ENCODE data around the gene ATAD1.
"Not testable (repeated sequence)": the region's sequence is repeated elsewhere in the genome, so short reads cannot be mapped to it uniquely, and the experiment has no call there.

Gene ATAD1

GRCh38 chr10:87739703-87740102 lies 78.3 kb downstream of the ATAD1 start:
- Histone ChIP-seq H3K4me2 (ENCODE audit: insufficient read depth, low read length) (no peak overlapping the region), H3K27me3 (ENCODE audit: insufficient read depth, low read length, poor library complexity) (no peaks in the 10 kb centered on the region), H3K36me3 (ENCODE audit: insufficient read depth, low read length) (no peaks in the 10 kb centered on the region), H3K9ac (ENCODE audit: low read depth, low read length) (no peak overlapping the region), H3K27ac (ENCODE audit: low read length) (no peak overlapping the region), H3K4me3 (ENCODE audit: low read depth in 1 of 2, low read length in 2 of 2) (no peak overlapping the region), H3K9me3 (ENCODE audit: insufficient read depth, low read length, severe bottlenecking) (no peaks in the 10 kb centered on the region), H4K20me1 (ENCODE audit: insufficient read depth, low read length) (no peaks in the 10 kb centered on the region), H3K79me2 (ENCODE audit: insufficient read depth, low read length) (no peaks in the 10 kb centered on the region), H3K4me1 (ENCODE audit: insufficient read depth, low read length) (no peaks in the 10 kb centered on the region), H2AFZ (ENCODE audit: low read depth, low read length) (no peak overlapping the region)
- DNase-seq (no peak), ATAC-seq (ENCODE audit: insufficient read depth, low read depth) (no peak)
- TF ChIP-seq, protein P1, sequence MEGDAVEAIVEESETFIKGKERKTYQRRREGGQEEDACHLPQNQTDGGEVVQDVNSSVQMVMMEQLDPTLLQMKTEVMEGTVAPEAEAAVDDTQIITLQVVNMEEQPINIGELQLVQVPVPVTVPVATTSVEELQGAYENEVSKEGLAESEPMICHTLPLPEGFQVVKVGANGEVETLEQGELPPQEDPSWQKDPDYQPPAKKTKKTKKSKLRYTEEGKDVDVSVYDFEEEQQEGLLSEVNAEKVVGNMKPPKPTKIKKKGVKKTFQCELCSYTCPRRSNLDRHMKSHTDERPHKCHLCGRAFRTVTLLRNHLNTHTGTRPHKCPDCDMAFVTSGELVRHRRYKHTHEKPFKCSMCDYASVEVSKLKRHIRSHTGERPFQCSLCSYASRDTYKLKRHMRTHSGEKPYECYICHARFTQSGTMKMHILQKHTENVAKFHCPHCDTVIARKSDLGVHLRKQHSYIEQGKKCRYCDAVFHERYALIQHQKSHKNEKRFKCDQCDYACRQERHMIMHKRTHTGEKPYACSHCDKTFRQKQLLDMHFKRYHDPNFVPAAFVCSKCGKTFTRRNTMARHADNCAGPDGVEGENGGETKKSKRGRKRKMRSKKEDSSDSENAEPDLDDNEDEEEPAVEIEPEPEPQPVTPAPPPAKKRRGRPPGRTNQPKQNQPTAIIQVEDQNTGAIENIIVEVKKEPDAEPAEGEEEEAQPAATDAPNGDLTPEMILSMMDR (IDR thresholded peaks at IDR 0.05; ENCODE audit: borderline replicate concordance, extremely low read depth, low read length, poor library complexity, severe bottlenecking), result no peak
- TF ChIP-seq EZH2 (IDR thresholded peaks at IDR 0.05; ENCODE audit: borderline replicate concordance, low read depth, low read length, severe bottlenecking), result no peak

- not testable (repeated sequence) for H4K20me1 ChIP-seq (ENCODE audit: insufficient read depth, low read length); H3K9ac ChIP-seq (ENCODE audit: low read depth, low read length); H3K4me1 ChIP-seq (ENCODE audit: insufficient read depth, low read length); H3K36me3 ChIP-seq (ENCODE audit: insufficient read depth, low read length); H2AFZ ChIP-seq (ENCODE audit: low read depth, low read length); H3K27me3 ChIP-seq (ENCODE audit: insufficient read depth, low read length, poor library complexity); H3K4me2 ChIP-seq (ENCODE audit: insufficient read depth, low read length); H3K79me2 ChIP-seq (ENCODE audit: insufficient read depth, low read length); H3K4me3 ChIP-seq (ENCODE audit: low read depth in 1 of 2, low read length in 2 of 2); DNase-seq; H3K27ac ChIP-seq (ENCODE audit: low read length); H3K9me3 ChIP-seq (ENCODE audit: insufficient read depth, low read length, severe bottlenecking); ATAC-seq (ENCODE audit: insufficient read depth, low read depth)
Measured at GRCh38 chr10:87738253-87738652, 79.8 kb downstream of the ATAD1 start.

DNA sequence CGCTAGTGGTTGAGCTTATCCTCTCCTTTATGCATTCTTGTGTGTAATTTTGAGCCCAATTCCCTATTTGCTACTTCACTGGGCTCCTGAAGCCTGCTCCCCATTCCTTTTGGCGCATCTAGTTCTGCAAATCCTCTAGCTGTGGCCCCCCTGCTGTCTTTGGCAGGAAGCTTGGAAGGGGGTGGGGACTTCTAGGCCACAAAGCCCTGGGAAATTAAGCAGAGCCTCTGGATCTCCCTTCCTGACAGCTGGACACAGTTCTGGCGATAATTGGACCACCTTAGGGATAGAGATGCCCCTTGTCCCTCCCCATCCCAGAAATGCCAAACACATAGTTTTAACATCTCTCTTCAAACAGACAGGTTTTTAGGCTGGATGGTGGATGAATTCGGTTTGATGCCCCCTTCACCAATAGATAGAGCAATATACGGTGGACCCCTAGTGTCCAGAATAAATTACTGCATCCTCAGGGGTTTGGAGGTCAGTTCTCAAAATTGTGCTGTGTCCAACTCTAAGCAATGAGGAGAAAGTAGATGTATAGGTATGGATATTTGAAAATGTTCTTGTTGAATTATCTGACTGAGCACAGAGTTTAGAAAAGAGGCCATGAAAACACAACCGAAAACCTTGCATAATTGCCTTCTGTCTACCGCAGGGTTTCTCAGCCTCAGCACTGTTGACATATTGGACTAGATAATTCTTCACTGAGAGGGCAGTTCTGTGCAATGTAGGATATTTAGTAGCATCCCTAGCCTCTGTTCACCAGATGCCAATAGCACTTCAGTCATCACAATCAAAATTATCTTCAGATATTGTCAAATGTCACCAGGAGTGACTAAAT lies 82.8 kb downstream of the ATAD1 start:
- no peaks in the 10 kb centered on the region for H3K79me2 ChIP-seq (ENCODE audit: insufficient read depth, low read length)
- TF ChIP-seq EZH2 (IDR thresholded peaks at IDR 0.05; ENCODE audit: borderline replicate concordance, low read depth, low read length, severe bottlenecking), result no peak
- TF ChIP-seq, protein P1 (IDR thresholded peaks at IDR 0.05; ENCODE audit: borderline replicate concordance, extremely low read depth, low read length, poor library complexity, severe bottlenecking), result peak; percentile 70
- H3K9ac ChIP-seq (ENCODE audit: low read depth, low read length), result no peak overlapping the region
- ATAC-seq (ENCODE audit: insufficient read depth, low read depth), result peak; percentile 69
- H3K9me3 ChIP-seq (ENCODE audit: insufficient read depth, low read length, severe bottlenecking), result no peaks in the 10 kb centered on the region
- DNase-seq, result no peak
- H3K4me3 ChIP-seq (ENCODE audit: low read depth in 1 of 2, low read length in 2 of 2), result no peak overlapping the region
- H3K36me3 ChIP-seq (ENCODE audit: insufficient read depth, low read length), result no peaks in the 10 kb centered on the region
- no peak overlapping the region for H3K4me2 ChIP-seq (ENCODE audit: insufficient read depth, low read length)
- no peaks in the 10 kb centered on the region for H3K27me3 ChIP-seq (ENCODE audit: insufficient read depth, low read length, poor library complexity)
- H3K4me1 ChIP-seq (ENCODE audit: insufficient read depth, low read length), result no peaks in the 10 kb centered on the region
- no peak overlapping the region for H2AFZ ChIP-seq (ENCODE audit: low read depth, low read length)
- no peaks in the 10 kb centered on the region for H4K20me1 ChIP-seq (ENCODE audit: insufficient read depth, low read length)
- H3K27ac ChIP-seq (ENCODE audit: low read length), result no peak overlapping the region

DNA sequence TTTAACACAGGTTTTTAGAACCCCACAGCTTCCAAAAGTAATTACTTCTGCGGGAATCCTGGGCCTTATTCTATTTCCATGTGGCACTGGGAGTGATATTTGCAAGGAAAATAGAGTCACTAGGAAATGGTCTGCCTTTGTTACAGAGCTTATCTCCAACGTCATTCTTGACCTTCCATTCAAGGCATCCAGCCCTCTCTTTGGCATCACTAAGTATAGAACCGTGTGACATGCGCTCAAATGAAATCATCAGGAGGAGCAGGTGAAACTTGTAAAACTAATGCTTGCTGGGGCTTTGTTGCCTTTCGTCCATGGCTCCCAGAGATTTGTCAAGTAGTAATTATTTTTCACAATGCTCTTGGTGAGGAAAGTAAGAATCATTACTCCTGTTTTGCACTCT lies 84.9 kb downstream of the ATAD1 start:
- H3K4me1 ChIP-seq (ENCODE audit: insufficient read depth, low read length), result no peaks in the 10 kb centered on the region
- H3K9ac ChIP-seq (ENCODE audit: low read depth, low read length), result no peak overlapping the region
- no peak for TF ChIP-seq EZH2 (IDR thresholded peaks at IDR 0.05; ENCODE audit: borderline replicate concordance, low read depth, low read length, severe bottlenecking)
- TF ChIP-seq, protein P1 (IDR thresholded peaks at IDR 0.05; ENCODE audit: borderline replicate concordance, extremely low read depth, low read length, poor library complexity, severe bottlenecking), result no peak
- H4K20me1 ChIP-seq (ENCODE audit: insufficient read depth, low read length), result no peaks in the 10 kb centered on the region
- H3K27me3 ChIP-seq (ENCODE audit: insufficient read depth, low read length, poor library complexity), result peaks cover 3% of the 10 kb centered on the region
- no peak overlapping the region for H2AFZ ChIP-seq (ENCODE audit: low read depth, low read length)
- no peaks in the 10 kb centered on the region for H3K79me2 ChIP-seq (ENCODE audit: insufficient read depth, low read length)
- H3K4me2 ChIP-seq (ENCODE audit: insufficient read depth, low read length), result no peak overlapping the region
- H3K36me3 ChIP-seq (ENCODE audit: insufficient read depth, low read length), result no peaks in the 10 kb centered on the region
- ATAC-seq (ENCODE audit: insufficient read depth, low read depth), result no peak
- DNase-seq, result no peak
- no peaks in the 10 kb centered on the region for H3K9me3 ChIP-seq (ENCODE audit: insufficient read depth, low read length, severe bottlenecking)
- no peak overlapping the region for H3K27ac ChIP-seq (ENCODE audit: low read length)
- no peak overlapping the region for H3K4me3 ChIP-seq (ENCODE audit: low read depth in 1 of 2, low read length in 2 of 2)
